LoVo (cell line): ENCODE measurements around the gene TBX6.
A peak's percentile ranks its signal among the peaks of the same experiment; 100 is the strongest.

Experiments used
- DNase-seq: peaks from one replicate; pipeline ENCODE4 v3.0.0-alpha.2; 2016; ENCODE audit warnings: low spot score

TBX6 gene

GRCh38 chr16:30086291-30087140, 5.2 kb downstream of the TBX6 start:
- DNase-seq, result no peak

DNA sequence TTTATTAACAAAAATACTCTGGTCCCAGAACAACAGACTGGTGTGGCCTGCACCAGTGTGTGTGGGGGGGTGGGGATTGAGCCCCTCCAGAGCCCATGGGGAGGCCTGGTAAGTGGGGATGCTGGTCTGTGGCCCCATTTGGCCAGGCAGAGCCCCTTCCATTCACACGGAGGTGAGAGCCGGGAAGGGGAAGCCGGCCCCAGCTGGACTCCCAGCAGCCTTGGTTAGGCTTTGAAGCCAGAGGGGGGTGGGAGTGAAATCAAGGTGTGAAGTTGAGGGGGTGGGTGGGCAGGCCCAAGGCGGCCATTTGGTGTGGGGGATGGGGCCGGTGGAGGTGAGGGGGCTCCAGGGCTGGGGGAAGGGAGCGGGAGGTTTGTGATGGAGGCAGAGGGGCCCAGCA, 5.9 kb downstream of the TBX6 start:
- no peak for DNase-seq

DNA sequence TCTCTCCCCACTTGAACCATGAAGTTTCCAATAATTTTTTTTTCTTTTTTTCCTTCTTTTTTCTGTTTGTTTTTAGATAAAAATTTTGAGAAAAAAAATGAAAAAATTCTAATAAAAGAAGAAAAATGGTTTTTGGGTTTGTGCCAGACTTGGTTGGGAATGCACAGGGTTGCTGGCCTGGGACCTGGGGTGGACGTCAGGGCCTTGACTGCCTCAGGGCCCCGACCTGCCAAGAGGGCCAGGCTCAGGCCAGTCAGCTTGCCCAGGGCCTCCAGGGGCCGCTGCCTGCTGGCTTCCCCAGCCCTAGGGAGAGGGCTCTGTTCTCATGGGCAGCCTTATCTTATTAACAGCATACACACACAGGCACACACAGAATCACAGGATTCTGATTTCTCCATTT, 6.5 kb downstream of the TBX6 start:
- DNase-seq, result no peak

GRCh38 chr16:30084816-30085159, 6.9 kb downstream of the TBX6 start:
- DNase-seq, result no peak

GRCh38 chr16:30084096-30084815, 7.5 kb downstream of the TBX6 start:
- DNase-seq, result no peak

- no peak for DNase-seq
Measured at GRCh38 chr16:30083216-30084055, 8.3 kb downstream of the TBX6 start.

- no peak for DNase-seq
Measured at GRCh38 chr16:30082545-30083090, 9.1 kb downstream of the TBX6 start.

DNA sequence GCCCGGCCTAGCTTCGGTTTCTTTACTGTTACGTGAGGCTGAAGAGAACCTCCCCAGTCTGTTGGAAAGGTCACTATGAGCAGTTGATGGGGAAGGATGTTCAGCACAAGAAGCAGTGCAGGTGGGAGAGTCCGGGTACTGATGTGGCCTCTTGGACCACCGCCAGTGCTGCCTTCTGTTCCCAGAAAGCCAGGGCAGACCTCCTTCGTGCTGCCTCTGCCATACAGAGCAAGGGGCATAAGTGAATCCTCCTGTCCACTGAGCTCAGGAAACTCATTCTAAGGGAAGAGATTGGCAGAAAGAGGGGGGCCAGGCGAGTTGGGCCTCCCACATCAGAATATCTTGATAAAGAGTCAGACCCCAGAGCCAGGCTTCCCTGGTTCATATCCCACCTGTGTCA, 12.2 kb downstream of the TBX6 start:
- DNase-seq, result no peak

GRCh38 chr16:30078744-30079143, 13.0 kb downstream of the TBX6 start:
- no peak for DNase-seq

DNA sequence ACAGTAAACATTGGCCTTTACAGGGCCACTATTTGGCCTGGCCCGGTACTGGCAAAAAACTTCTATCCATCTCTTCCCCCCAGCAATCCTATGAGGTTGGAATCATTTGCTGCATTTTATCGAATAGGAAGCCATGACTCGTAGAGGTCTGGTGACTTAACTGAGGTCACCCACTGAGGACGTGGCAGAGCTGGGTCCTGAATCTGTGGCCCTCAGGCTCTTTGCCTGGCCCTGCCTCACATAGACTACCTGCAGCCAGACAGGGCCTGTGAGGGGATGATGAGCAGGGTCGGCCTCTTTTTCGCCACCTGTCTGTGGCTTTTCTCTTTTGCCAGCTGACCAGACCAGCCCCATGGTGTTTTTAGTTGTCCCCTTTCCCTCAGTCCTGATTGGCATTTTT, 14.1 kb downstream of the TBX6 start:
- DNase-seq, result no peak

- DNase-seq, result no peak
Measured at GRCh38 chr16:30076276-30076791, 15.4 kb downstream of the TBX6 start.

DNA sequence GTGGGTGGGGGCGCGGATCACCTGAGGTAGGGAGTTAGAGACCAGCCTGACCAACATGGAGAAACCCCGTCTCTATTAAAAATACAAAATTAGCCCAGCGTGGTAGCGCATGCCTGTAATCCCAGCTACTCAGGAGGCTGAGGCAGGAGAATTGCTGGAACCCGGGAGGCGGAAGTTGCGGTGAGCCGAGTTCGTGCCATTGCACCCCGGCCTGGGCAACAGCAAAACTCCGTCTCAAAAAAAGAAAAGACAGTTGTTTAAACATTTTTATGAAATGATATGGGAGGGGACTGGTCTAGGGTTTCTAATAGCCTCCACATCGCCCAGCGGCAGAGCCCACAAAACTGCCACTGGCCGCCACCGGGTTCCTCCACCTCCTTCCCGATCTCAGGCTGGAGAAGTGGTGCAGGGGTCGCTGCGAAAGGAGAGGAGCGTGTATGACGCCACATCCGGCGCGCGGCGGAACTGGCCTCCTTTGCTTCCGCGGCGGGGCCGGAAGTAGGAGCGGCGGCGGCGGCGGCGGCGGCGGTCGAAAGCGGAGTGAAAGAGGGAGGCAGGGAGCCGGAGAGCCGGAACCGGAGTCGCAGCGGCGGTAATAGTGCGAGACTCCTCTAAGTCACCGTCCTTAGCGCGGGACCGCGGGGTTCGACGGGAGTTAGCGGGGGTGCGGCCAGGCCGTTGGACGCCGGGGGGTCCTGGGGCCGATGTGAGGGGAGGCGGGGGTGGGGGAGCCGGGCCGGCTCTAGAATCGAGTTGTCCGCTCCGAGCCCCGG, 16.0 kb downstream of the TBX6 start, which contains the start of gene PPP4C:
Gene PPP4C (plus strand): TSS at position 492 of the 773 bp plus-strand sequence. CDS start 384 bp downstream, outside the sequence.
- peak; percentile 89 for DNase-seq

DNA sequence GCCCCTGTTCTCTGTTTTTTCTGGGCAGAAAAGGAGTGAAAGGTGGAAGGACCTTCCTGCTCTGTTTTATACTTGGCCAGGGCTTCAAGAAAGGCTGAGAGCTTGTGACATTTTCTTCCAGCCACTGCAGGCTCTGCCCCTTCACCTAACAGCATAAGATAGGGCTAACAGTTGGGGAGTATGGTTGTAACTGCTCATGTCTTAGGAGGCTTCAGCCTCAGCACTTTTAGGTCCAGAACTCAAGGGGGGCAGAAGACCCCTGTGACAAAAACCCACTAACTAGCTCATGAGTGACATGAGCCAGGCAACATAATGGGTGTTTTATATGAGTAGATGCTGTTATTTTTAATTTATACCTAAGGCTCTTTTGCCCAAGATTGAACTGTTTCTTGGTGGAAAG, 21.2 kb downstream of the TBX6 start:
- DNase-seq, result no peak

DNA sequence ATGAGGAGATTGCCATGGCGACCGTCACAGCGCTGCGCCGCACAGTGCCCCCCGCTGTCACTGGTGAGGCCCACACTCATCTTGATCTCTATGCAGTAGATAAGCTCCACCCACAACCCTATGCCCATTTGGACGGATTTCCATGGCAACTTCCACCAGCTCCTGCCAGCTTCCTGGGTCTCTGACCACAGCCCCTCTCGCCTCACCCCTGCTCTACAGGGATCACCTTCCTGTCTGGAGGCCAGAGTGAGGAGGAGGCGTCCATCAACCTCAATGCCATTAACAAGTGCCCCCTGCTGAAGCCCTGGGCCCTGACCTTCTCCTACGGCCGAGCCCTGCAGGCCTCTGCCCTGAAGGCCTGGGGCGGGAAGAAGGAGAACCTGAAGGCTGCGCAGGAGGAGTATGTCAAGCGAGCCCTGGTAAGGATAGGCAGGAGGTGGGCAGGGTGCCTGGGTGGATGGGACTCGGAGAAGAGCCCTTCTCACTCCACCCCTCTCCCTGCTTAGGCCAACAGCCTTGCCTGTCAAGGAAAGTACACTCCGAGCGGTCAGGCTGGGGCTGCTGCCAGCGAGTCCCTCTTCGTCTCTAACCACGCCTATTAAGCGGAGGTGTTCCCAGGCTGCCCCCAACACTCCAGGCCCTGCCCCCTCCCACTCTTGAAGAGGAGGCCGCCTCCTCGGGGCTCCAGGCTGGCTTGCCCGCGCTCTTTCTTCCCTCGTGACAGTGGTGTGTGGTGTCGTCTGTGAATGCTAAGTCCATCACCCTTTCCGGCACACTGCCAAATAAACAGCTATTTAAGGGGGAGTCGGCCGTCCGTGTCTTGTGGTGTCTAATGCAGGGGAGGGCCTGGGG, 21.9 kb downstream of the TBX6 start:
- no peak for DNase-seq

GRCh38 chr16:30068750-30069610, 22.7 kb downstream of the TBX6 start:
- DNase-seq, result no peak

DNA sequence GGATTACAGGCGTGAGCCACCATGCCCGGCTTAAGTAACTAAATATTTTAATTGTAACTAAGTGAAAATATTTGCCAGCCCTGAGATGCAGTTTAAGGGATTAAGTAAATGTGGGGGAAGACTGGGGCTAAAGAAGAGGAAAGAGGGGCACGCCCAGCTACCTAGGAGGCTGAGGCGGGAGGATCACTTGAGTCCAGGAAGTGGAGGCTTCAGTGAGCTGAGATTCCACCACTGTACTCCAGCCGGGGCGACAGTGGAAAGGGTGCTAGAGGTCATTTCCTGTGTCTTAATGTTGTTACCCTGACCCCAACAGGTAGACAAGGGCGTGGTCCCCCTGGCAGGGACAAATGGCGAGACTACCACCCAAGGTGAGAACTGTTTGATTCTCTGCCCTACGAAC, 23.4 kb downstream of the TBX6 start:
- DNase-seq, result no peak

DNA sequence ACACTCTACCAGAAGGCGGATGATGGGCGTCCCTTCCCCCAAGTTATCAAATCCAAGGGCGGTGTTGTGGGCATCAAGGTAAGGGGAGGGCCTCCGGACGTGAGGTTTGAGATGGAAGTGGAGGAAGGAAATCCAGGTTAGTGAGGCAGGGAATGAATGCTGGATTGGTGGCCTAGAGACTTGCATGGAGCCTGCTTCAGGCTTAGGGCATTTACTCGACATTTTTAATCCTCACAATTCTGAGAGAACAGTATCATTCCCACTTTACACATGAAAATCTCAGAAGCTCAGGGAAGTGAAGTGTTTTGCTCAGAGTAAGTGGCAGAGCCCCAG, 24.2 kb downstream of the TBX6 start:
- no peak for DNase-seq

DNA sequence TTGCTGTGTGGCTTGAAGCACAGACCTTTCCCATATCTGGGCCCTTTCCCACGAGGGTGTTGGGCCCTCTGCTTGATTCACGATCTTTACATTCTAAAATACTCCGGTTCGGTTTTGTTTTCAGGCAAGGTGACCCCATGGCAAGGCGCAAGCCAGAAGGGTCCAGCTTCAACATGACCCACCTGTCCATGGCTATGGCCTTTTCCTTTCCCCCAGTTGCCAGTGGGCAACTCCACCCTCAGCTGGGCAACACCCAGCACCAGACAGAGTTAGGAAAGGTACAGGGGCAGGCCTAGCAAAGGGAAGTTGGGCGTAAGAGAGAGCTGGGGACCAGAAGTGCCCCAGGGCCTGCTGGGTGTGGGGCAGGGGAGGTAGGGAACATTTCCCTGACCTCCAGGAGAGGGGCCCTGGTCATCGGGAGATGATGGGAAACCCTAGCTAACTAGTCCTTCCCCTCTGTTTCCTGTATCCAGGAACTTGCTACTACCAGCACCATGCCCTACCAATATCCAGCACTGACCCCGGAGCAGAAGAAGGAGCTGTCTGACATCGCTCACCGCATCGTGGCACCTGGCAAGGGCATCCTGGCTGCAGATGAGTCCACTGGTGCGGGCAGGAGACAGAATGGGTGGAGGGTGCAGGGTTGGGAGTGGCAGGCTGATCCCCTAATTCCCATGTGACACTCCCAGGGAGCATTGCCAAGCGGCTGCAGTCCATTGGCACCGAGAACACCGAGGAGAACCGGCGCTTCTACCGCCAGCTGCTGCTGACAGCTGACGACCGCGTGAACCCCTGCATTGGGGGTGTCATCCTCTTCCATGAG, 24.8 kb downstream of the TBX6 start:
- no peak for DNase-seq
